HK-2 (cell line): ENCODE data around the gene GSG1L.

Experiments
- DNase-seq: peaks from one replicate; pipeline ENCODE4 v3.0.0-alpha.2; 2018; ENCODE audit not compliant: unreplicated experiment

The GSG1L gene

DNA sequence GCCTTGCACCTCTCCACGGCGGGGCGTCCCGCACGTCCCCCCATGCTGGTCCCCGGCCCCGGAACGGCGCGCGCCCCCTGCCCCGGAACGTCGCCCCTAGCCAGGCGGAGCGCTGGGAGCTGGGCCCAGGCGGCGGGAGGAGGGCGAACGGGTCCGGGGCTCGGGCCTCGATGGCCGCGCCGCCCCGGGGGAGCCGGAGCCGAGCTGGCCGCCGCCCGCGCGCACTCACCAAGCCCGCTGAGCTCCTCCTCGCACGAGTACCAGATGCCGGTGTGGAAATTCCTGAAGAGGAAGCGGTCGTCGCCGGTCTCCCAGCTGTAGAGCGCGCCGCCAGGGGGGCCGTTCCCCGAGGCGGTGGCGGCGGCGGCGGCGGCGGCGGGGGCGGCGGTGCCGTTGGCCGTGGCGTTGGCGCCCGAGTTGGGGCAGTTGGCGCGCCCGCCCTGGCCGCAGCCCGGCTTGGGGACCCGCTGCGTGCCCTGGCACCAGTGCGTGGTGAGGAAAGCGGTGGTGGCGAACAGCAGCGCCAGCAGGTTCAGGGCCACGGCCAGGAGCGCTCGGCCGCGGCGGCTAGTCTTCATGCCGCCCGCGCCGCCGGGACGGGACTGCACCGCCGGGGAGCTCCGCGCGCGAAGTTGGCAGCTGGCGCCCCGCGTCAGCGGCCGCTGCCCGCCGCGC, 530 bp downstream of the GSG1L start:
- no peak for DNase-seq

DNA sequence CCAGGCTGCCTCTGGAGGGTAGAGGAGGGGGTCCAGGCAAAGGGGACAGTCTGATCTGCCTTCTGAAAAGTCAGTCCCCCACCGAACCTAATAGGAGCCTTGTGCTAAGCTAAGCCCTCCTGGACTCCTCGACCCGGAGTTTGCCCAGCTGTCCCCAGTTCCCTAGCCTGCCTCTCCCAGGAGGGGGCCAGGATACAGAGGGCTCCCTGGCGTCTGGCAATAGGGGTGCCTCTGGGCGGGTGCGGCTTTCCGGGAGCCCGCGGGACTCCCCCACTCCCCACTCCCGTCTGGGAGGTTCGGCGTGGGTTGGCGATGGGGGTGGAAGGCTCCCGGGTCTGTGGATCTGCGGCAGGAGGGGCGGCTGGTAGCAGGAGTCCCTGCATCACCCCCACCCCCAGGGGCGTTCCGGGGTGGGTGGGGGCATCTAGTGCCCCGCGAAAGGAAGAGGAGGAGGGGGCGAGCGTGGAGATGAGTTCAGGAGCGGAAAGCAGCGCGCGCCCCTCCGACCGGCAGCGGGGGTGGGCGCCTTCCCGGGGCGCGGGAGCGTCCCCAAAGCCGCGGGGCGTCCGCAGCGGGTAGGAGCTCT, 1.2 kb downstream of the GSG1L start:
- DNase-seq: no peak

DNA sequence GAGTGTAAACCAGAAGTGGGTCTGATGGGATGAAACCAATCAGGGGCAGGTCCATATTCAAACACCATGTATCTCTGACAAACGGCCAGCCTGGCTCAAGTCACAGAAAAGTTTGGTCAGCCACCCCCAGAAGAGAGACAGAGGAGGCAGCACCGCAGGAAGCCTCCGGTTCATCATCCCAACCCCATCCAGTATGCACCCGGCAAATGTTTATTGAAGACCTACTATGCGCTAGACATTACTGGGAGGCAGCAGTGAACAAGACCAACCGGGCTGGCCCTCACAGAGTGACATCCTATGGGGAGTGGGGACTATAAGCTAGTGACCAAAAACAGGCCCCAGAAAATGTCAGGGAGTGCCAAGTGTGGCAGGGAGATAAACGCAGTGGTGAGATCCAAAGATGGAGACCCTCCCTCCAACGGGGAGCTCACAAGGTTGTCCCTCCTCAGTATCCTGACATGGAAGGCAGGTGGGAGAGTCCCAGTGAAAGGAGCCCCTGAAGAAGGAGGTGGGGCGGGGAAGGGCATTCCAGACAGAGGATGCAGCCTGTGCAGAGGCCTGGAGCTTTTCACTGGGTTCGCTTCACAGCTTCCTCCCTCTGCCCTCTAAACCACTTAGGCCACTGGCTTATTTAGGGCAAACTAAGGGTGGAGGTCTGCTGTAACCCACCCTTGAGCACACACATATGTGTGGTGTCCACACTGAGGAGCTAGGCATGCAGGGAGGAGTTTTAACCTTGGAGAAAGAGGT, 2.0 kb downstream of the GSG1L start:
- DNase-seq: no peak

DNA sequence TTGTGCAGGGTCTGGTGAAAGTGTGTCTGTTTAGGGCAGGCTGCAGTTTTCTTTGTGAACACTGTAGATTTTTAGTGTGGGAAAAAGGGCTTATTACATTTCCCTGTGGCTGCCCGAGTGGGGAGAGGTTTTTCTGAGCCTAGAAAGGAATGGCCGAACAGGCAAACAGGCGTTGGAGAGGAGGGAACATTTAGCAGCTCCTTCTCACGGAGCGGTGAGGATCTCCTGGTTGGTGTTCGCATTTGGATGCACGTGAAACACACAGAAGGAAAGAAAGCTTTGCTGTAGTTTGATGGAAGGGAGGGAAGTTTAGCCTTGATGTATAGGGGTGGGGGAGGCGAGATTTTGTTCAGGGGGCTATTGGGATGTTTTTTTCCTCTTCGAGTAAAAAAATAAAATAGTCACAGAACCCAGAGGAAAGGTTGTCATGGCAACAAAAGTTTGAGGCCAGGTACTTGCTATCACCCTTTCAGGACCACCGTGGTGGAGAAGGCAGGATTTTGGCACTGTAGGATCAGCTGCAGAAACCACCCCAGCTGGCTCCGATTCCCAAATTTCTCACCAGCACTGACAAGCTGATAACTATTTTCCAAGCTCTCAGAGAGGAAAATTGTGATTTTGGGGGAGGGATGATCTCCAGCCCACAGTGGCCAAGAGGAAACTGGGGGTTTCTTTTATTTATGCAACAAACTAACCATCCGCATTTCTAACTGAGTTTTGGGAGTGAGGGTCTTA, 3.5 kb downstream of the GSG1L start:
- no peak for DNase-seq

DNA sequence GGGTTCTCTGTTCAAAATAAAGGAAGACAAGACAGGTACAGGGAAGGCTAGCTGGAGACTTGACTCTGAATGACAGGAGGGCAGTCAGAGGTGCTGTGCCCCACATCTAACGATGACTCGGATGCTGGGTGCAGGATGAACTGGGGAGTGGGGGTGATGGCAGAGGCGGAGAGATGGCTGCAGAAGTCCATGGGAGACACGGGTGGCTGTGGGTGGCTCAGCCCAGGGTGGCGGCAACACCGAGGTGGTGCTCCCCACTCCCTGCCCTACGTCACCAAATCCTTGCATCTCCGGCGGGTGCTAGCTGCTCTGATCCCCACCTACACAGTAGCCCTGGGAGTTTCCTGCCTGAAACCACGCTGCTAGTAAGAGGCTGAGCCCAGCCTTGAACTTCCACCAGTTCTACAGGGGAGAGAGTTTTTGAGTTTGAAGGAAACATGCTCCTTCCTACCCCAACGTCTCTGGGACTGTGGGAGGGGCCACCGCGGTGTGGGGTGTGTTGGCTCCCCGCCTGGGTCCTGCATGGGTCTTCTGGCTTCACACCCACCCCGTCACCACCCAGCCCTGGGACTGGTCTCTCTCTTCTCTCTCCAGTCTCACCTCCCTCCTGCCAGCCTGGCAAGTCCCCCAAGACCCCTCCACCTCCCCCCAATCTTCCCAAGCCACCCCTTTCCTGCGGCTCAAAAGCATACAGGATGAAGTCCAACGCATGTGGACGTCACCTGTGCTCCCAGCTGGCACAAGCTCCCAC, 4.5 kb downstream of the GSG1L start:
- no peak for DNase-seq

DNA sequence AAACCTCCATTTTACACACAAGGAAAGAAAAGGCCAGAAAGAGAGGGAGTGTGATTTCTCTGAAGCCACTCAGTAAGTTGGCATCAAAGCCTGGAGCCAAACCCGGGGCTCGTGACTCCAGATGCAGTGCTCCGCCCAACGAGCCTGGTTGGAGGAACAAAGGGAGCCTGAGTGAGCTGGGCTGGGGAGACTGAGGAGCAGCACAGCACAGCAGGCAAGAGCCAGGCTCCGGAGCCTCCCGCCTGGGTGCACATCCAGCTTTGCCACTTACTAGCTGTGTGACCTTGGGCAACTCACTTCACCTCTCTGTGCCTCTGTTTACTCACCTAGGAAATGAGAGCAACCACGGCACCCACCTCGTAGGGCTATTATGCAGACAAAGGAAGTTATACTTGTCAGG, 5.6 kb downstream of the GSG1L start:
- no peak for DNase-seq

DNA sequence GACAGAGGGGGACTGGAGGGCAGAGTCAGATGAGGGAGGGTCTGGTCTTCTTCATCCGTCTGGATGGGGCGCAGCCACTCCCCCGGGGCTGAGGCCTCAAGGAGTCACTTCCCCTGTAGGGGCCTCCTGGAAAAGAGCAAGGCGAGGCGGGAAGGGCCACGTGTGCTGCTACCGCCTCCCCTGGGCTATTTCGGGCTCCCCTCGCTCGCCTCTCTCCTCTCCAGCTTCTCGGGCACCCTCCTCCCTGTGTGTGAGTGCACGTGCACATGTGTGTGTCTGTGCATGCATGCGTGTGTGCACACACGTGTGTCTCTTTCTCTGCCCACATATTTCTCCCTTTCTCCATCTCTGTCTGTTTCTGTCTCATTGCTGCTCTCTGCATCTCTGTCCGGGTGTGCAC, 10.1 kb downstream of the GSG1L start:
- DNase-seq: no peak

DNA sequence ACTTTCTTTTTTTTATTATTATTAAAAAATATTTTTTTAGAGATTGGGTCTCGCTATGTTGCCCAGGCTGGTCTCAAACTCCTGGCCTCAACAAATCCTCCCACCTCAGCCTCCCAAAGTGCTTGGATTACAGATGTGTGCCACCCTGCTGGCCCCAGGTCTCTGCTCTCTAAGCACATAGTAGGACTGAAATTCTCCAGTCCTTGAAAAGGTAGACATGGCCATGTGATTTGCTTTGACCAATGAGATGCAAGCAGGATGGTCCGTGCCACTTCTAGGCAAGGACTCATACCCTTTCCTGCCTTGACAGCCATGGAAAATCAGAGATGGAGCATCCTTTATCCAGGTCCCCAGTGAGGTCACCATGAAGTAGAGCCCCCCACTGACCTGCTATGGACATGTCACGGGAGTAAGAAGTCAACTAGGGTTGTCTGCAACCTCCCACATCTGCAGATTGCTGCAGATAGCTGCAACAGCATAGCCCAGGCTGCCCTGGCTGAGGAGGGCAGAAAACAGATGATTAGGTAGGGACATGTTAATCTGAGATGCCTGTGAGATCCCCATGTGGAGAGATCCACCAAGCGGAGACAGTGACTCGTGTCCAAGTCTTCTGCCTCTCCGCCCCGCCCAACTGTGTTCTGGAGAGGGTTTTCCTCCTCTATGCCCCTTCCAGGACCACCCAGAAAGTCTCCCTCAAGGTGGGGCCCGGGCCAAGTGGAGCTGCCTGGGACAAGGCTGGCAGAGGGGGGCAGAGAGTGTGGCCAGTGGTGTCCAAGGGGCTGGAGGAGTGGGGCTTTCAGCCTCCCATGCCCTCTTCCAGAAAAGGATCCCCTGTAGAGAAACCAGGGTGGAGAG, 11.0 kb downstream of the GSG1L start:
- DNase-seq: no peak

DNA sequence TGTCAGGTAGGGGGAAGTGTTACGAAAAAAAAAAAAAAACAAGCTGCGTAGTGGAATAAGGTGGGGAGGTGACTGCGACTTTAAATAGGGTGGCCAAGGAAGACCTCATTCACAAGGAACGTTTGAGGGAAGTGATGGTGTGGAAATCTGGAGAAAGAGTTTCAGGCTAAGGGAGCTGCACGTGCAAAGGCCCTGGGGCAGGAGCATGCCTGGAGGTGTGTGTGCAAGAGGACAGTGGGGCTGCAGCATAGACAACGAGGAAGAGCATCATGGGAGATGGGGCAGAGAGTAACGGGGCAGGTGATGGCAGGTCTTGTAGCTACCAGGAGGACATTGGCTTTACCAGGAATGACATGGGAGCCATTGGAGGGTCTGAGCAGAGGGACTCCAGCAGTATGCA, 12.0 kb downstream of the GSG1L start:
- DNase-seq: no peak

DNA sequence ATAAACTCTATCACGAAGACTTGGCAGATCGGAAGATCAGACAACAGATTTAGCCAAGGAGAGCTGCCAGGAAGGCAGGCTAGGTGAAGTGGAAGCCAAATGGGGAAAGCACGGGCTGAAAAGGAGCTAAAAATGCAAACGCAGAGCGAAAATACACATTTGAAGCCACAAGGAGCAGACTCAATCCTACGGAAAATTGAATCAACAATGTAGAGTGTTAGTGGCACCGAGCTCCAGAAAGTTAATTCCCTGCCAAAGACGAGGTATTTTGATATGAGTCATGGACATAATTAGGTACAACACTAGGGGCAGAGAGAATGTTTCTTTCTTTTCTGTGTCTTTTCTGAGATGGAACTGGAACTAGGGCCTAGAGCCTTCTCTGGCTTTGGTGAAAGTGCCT, 20.7 kb downstream of the GSG1L start:
- DNase-seq: no peak

DNA sequence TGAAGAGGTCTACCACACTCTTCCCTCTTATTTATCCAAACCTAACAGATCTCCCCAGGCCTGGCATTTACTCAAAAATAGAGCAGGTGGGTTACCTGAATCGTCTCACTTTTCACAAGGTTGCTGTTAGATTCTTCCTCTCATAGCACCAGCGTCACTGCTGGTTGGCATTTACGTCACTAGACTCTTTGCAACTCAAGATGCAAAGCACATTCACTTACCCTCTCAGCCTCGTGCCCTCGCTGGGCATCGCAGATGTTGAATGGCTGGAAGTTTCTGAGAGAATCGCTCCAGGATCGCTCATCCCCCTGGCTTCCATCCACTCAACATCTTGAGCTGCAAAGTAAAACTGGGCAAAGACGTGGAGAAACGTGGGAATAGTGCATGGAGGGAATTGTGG, 21.9 kb downstream of the GSG1L start:
- DNase-seq: no peak

DNA sequence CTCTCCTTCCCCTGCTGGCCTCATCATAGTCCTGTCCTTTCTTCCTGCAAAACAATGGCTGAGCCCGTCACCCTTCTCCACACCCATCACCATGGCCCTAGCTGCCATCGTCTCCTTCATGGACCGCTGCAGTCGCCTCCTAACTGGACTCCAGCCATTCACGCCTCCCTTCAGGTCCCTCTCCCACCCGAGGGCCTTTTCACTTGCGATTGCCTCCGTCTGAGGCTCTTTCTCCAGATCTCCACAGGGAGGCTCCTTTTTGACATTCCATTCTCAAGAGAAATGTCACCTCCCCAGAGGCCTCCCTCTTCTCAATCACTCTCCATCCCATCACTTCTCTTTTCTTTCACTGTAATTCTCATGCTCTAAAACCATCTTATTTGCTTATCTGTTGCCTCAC, 23.5 kb downstream of the GSG1L start:
- DNase-seq: no peak

DNA sequence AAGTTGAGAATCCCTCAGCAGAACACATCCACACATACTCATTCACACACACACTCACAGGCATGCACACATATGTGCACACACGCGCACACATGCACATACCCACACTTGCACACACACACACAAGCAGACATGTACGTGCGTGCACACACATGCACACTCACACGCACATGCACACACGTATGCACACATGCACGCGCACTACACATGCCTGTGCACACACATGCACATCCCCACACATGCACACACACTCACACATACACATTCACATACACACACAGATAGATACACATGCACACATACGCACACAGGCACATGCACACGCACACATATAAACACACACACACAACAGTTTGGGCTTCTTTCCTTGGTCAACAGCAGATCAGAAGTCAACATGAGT, 24.0 kb downstream of the GSG1L start:
- no peak for DNase-seq

DNA sequence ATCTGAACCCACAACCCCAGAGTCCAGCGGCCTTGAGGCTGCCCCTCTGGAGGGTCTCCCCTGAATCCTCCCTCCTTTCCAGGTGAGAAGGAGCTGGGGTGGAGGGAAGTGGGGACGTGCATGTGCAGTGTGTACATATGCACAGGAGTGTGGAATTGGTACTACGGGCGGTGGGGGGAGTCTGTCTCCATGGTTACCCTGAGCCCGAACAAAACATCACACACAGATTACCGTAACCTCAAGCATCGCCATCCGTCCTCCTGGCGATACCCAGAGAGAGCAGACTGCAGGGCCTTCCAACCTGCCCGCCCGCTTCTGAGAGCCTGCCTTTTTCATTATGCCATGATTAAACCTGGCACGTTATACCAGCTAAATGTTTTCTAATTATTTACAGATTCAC, 25.1 kb downstream of the GSG1L start:
- DNase-seq: no peak

DNA sequence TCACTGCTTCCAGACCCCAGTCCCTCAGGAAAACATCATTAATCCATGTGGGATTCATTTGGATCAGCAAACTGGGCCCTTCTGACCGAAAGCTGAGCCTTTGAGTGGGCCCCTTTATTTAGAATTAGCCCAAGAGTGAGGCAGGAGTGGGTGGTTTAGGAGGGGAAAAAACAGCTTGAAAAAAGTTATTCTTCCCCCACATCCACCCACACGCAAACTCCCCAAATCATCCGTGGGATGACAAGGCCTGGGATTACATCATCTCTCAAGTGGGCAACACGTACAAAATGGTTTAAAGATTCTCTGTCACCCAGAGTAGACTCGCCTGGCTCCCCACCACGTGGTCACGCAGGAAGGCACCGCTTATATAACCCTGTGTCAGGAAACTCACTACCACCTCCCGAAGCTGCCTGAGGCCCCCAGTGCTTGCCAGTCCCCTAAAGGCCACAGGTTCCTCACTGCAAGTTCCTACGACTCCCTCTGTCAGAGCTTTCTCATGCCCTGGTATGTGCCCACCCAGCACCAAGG, 27.6 kb downstream of the GSG1L start:
- DNase-seq: no peak

DNA sequence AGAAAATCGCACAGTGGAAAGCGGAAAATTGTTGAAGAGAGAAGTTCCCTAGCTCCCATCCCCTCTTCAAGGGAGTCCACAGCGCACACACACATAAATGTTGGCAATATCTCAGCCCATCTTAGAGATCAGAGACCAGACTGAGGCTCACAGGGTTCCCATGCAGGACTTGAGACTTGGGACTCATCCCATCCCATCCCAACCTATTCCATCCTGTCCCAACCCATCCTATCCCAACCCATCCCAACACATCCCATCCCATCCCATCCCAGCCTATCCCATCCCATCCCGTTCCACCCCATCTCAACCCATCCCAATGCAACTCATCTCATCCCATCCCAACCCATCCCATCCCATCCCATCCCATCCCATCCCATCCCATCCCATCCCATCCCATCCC, 29.6 kb downstream of the GSG1L start:
- no peak for DNase-seq

DNA sequence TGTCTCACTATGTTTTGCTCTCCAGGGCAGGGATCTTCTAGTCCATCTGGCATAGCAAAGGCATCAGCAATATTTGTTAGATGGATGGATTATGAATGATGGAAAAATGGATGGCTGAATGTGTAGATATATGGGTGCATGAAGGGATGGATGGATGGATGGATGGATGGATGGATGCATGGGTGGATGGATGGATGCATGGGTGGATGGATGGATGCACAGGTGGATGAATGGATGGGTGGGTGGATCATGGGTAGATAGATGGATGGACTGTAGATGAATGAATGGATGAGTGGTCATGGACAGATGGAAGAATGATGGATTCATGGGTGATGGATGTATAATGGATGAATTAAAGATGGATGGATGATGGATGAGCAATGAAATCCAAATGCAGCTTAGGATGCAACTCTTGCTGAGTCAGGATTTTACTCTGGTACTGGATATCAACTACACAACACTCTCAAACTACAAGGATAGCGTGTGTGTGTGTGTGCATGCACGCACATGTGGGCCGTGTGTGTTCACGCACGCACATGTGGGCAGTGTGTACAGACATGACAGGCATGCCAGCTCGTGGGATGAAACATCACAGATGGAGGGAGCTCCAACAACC, 34.0 kb downstream of the GSG1L start:
- DNase-seq: no peak

DNA sequence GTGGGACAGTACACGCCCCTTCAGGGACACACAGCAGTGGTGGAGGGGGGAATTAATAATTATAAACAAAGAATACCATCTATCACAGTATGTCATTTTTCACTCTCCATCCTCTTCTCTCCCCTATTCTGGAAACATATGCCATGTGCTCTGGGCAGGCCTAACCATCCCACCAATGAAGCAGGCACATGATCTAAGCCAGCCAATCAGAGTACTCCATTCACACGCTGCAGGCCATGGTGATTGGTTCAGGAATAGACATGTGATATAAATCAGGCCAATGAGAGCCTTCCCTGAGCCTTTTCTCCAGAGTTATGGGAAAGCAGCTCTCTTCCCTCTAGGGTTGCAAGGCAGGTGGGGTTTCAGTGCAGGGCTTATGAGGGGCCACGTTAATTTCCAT, 36.5 kb downstream of the GSG1L start:
- no peak for DNase-seq

DNA sequence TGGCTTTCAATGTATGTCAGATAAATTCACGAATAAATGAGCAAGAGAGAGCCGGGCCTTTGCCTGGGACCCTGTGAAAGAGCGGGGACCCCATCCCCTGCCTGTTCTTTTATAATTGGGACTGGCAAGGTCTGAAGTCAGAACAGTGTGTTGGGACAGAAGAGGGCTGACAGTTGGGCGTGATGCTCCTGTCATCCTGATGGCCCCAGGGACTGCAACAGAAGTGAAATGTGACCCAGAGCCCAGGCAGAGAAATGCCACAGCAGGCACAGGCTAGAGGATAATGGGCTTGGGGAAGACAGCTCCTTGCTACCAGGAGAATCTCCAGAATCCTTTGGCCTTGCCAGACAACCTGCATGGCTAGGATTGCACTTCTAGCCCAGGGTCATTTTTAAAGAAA, 37.9 kb downstream of the GSG1L start:
- DNase-seq: no peak

DNA sequence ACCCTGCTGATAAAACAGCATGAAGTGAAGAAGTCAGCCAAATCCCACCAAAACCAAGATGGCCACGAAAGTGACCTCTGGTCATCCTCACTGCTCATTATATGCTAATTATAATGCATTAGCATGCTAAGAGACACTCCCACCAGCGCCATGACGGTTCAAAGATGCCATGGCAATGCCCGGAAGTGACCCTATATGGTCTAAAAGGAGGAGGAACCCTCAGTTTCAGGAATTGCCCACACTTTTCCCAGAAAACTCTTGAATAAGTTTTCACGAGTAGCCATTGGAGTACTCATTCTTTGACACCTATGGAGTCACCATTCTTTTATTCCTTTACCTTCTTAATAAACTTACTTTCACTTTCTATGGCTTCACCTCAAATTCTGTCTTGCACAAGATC, 44.3 kb downstream of the GSG1L start:
- DNase-seq: no peak
